Smooth muscle cell (in vitro differentiated cells): ENCODE measurements around the gene MYRFL. TPM values are rescaled to one million over a fixed set of nuclear protein-coding genes. Genes with fewer than 3 reads are reported as not detected.

Experiments
- DNase-seq: peaks from one replicate; lab custom pipeline; 2025; ENCODE audit not compliant: unreplicated experiment; lab: John Stamatoyannopoulos, UW
- H2AFZ ChIP-seq: fragments of 200-600 bp; sonication (generic); 2 replicates; pipeline ENCODE4 v1.6.0; 2016; ENCODE audit warnings: antibody characterized with exemption, low read depth, mild to moderate bottlenecking
- H3F3A ChIP-seq: fragments of 200-600 bp; sonication (generic); 2 replicates; pipeline ENCODE4 v1.6.0; 2017; ENCODE audit warnings: antibody characterized with exemption, low read depth
- H3K27ac ChIP-seq: fragments of 200-600 bp; sonication (generic); 2 replicates; pipeline ENCODE4 v1.5.1; 2016; ENCODE audit warnings: low read depth, mild to moderate bottlenecking
- H3K27me3 ChIP-seq: fragments of 200-600 bp; sonication (generic); 2 replicates; pipeline ENCODE4 v1.6.1; 2016; ENCODE audit warnings: low read depth, mild to moderate bottlenecking
- H3K36me3 ChIP-seq: fragments of 200-600 bp; sonication (generic); 2 replicates; pipeline ENCODE4 v1.5.1; 2016; ENCODE audit warnings: low read depth
- H3K4me1 ChIP-seq: fragments of 200-600 bp; sonication (generic); 2 replicates; pipeline ENCODE4 v1.5.1; 2016; ENCODE audit warnings: low read depth
- H3K4me2 ChIP-seq: fragments of 200-600 bp; sonication (generic); 2 replicates; pipeline ENCODE4 v1.6.0; 2016; ENCODE audit warnings: mild to moderate bottlenecking
- H3K4me3 ChIP-seq: fragments of 200-600 bp; sonication (generic); 2 replicates; pipeline ENCODE4 v1.5.1; 2016; ENCODE audit warnings: mild to moderate bottlenecking
- H3K79me2 ChIP-seq: fragments of 200-600 bp; sonication (generic); 2 replicates; pipeline ENCODE4 v1.6.0; 2016; ENCODE audit warnings: low read depth, mild to moderate bottlenecking
- H3K9ac ChIP-seq: fragments of 200-600 bp; sonication (generic); 2 replicates; pipeline ENCODE4 v1.6.0; 2016; ENCODE audit warnings: low read depth
- H3K9me3 ChIP-seq: fragments of 200-600 bp; sonication (generic); replicated peaks from 2 replicates; pipeline ENCODE4 v1.5.1; 2016; ENCODE audit warnings: low read depth
- H4K20me1 ChIP-seq: fragments of 200-600 bp; sonication (generic); 2 replicates; pipeline ENCODE4 v1.6.0; 2016; ENCODE audit warnings: low read depth
- WGBS: methylation state at CpG from one replicate; pipeline ENCODE4 v1.1.7; 2016; ENCODE audit warnings: low lambda C conversion rate; 5-methylcytosine and 5-hydroxymethylcytosine counted together
- polyA plus RNA-seq: library from polyadenylated mRNA; unstranded; fragments of >200 nt; fragmentation: Nextera tagmentation; extraction: Ambion mirVana; gene quantifications from 2 replicates; pipeline ENCODE4 v1.2.1, GENCODE V29; 2016
- total RNA-seq: library from RNA; depleted of rRNA; stranded (reverse); fragments of >200 nt; gene quantifications from 2 replicates; pipeline ENCODE4 v1.2.3, GENCODE V29; 2014
- TF ChIP-seq, protein P1 (sequence below): fragments of 200-600 bp; sonication (generic); IDR thresholded peaks from 2 replicates; pipeline ENCODE4 v1.5.1; 2017; ENCODE audit warnings: borderline replicate concordance, mild to moderate bottlenecking, antibody characterized with exemption; ENCODE audit not compliant: insufficient read depth, poor library complexity, severe bottlenecking

The MYRFL gene
- total and polyA plus RNA-seq, 2 experiments from 2014 or later = not detected

DNA sequence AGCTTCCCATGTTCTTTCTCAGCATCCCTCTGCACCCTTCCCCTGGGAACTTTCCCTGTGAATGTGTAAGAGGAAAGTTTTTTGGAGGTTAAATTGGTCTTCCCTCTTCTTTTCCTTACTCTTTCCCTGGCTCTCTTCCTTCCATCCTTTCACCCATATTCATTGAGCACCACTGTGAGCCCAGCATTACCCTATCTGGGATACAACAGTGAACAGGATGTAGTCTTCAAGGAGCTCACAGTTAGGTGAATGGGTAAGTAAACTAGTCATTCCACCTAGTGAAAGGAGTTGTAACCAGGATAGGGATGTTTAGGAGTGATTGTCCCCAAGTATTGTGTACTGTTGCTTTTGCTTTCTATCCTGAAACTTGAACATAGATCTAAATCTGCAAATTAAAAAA lies 123.8 kb downstream of the MYRFL start:
- H3K4me2 ChIP-seq = no peak overlapping the region
- no peak overlapping the region for H2AFZ ChIP-seq
- no peak for DNase-seq
- no peaks in the 10 kb centered on the region for H3F3A ChIP-seq
- H3K4me3 ChIP-seq = no peak overlapping the region
- no peak overlapping the region for H3K27ac ChIP-seq
- TF ChIP-seq, protein P1, sequence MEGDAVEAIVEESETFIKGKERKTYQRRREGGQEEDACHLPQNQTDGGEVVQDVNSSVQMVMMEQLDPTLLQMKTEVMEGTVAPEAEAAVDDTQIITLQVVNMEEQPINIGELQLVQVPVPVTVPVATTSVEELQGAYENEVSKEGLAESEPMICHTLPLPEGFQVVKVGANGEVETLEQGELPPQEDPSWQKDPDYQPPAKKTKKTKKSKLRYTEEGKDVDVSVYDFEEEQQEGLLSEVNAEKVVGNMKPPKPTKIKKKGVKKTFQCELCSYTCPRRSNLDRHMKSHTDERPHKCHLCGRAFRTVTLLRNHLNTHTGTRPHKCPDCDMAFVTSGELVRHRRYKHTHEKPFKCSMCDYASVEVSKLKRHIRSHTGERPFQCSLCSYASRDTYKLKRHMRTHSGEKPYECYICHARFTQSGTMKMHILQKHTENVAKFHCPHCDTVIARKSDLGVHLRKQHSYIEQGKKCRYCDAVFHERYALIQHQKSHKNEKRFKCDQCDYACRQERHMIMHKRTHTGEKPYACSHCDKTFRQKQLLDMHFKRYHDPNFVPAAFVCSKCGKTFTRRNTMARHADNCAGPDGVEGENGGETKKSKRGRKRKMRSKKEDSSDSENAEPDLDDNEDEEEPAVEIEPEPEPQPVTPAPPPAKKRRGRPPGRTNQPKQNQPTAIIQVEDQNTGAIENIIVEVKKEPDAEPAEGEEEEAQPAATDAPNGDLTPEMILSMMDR = no peak
- H3K4me1 ChIP-seq = no peaks in the 10 kb centered on the region
- H3K9ac ChIP-seq = no peak overlapping the region
- H3K9me3 ChIP-seq = no peaks in the 10 kb centered on the region
- H3K36me3 ChIP-seq = no peaks in the 10 kb centered on the region
- H3K27me3 ChIP-seq = no peaks in the 10 kb centered on the region
- no peaks in the 10 kb centered on the region for H4K20me1 ChIP-seq
- no peaks in the 10 kb centered on the region for H3K79me2 ChIP-seq

DNA sequence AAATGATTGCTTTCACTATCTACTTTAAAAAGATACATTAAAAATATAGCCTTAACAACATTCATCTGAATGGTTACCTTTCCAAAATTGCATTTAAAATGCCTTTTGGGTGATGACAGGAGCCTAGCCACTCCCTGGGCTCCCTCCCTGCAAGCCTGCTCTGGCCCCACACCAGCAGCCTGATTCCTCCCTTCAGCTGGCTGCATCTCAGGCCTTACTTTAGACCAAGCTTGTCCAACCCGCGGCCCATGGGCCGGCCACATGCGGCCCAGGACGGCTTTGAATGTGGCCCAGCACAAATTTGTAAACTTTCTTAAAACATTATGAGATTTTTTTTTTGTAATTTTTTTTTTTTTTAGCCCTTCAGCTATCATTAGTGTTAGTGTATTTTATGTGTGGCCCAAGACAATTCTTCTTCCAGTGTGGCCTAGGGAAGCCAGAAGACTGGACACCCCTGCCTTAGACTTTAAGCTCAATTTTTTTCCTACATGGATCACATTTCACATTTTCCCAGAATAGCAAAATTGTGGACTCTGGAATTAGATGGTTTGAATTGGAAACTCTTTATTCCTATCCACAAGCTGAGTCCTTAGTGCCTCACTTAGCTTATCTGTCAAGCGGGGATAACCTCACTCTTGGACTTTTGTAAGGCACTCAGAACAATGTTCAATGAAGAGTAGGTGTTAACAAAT lies 124.4 kb downstream of the MYRFL start:
- Histone ChIP-seq H4K20me1 (no peaks in the 10 kb centered on the region), H3K4me2 (no peak overlapping the region), H3K79me2 (no peaks in the 10 kb centered on the region), H3K27me3 (no peaks in the 10 kb centered on the region), H3K9me3 (no peaks in the 10 kb centered on the region), H3K36me3 (no peaks in the 10 kb centered on the region), H3K4me3 (no peak overlapping the region), H3K27ac (no peak overlapping the region), H3K4me1 (no peaks in the 10 kb centered on the region), H3K9ac (no peak overlapping the region), H2AFZ (no peak overlapping the region), H3F3A (no peaks in the 10 kb centered on the region)
- 93% methylated on average over 6 of the region's 6 CpGs for WGBS
- TF ChIP-seq, protein P1 = no peak
- no peak for DNase-seq

DNA sequence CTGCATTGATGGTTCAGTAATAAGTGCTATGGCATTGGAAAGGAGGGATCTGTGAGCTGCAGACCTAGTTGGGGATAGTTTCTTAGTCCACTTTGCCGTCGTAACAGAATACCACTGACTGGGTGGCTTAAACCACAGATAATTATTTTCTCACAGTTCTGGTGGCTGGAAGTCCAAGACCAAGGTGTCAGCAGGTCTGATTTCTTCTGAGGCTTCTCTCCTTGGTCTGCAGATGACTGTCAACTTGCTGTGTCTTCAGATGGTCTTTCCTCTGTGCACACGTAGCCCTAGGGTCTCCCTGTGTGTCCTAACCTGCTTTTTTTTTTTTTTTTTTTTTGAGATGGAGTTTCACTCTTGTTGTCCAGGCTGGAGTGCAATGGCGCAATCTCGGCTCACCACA lies 126.1 kb downstream of the MYRFL start:
- no peak overlapping the region for H2AFZ ChIP-seq
- no peaks in the 10 kb centered on the region for H4K20me1 ChIP-seq
- H3K36me3 ChIP-seq = no peaks in the 10 kb centered on the region
- no peaks in the 10 kb centered on the region for H3K9me3 ChIP-seq
- 85% methylated on average over 5 of the region's 5 CpGs for WGBS
- no peak overlapping the region for H3K9ac ChIP-seq
- H3K79me2 ChIP-seq = no peaks in the 10 kb centered on the region
- no peaks in the 10 kb centered on the region for H3F3A ChIP-seq
- H3K27ac ChIP-seq = no peak overlapping the region
- no peaks in the 10 kb centered on the region for H3K27me3 ChIP-seq
- H3K4me1 ChIP-seq = no peaks in the 10 kb centered on the region
- DNase-seq = no peak
- H3K4me3 ChIP-seq = no peak overlapping the region
- TF ChIP-seq, protein P1 = no peak
- H3K4me2 ChIP-seq = no peak overlapping the region

DNA sequence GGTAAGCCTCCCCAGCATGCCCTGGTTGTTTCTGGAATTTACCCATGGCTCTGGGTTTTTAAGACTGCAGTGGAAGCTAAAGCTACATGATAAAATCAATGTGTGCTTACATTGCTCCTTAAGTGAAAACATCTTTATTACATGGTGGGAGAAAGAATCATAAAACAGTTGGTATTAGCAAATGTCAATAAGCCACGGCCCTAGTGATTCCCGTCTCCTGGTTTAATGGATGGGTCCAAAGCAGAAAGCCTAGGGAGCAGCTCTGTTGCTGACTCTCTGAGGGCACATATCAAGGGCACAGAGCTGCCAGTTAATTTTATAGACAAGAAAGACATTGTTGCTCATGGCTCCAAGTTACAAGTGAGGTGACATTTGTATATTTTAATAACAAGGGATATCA lies 127.9 kb downstream of the MYRFL start:
- no peak overlapping the region for H3K4me3 ChIP-seq
- no peak overlapping the region for H3K27ac ChIP-seq
- no peak overlapping the region for H3K9ac ChIP-seq
- H3F3A ChIP-seq = no peaks in the 10 kb centered on the region
- H3K4me1 ChIP-seq = no peaks in the 10 kb centered on the region
- H4K20me1 ChIP-seq = no peaks in the 10 kb centered on the region
- WGBS = 70% methylated on average over 2 of the region's 2 CpGs
- H3K4me2 ChIP-seq = no peak overlapping the region
- TF ChIP-seq, protein P1 = no peak
- H3K9me3 ChIP-seq = no peaks in the 10 kb centered on the region
- H2AFZ ChIP-seq = no peak overlapping the region
- H3K79me2 ChIP-seq = no peaks in the 10 kb centered on the region
- H3K36me3 ChIP-seq = no peaks in the 10 kb centered on the region
- H3K27me3 ChIP-seq = no peaks in the 10 kb centered on the region
- no peak for DNase-seq
